ENCODE data around the gene MFN2. TPM values are rescaled to one million over a fixed set of nuclear protein-coding genes. Genes with fewer than 3 reads are reported as not detected.

MFN2 gene
- total and polyA plus RNA-seq, 9 of the 15 experiments (the other 6 are each of a cell fraction or from before 2014, with no cell fraction given): 10.5 to 158 (median 87.1) TPM

- TF ChIP-seq TAL1 (IDR thresholded peaks at IDR 0.05) (peak; percentile 51; the same call in 1 of the 2 replicates), KLF6 (CRISPR knock-in tag; IDR thresholded peaks at IDR 0.05; ENCODE audit: borderline replicate concordance) (no peak), ZFPM2 (CRISPR knock-in tag; IDR thresholded peaks at IDR 0.05) (no peak), ATF7 (IDR thresholded peaks at IDR 0.05) (no peak), TEAD4 (IDR thresholded peaks at IDR 0.05; ENCODE audit: low read length) (peak; percentile 45; the same call in 1 of the 2 replicates), TEAD4 (CRISPR knock-in tag; IDR thresholded peaks at IDR 0.05; ENCODE audit: borderline replicate concordance) (no peak), ZNF253 (CRISPR knock-in tag; conservative IDR thresholded peaks at IDR 0.05) (no peak), CBFA2T3 (IDR thresholded peaks at IDR 0.05) (peak; percentile 80), MNT (conservative IDR thresholded peaks at IDR 0.05) (no peak), POLR2A (conservative IDR thresholded peaks at IDR 0.05) (no peak), ZNF436 (CRISPR knock-in tag; IDR thresholded peaks at IDR 0.05) (no peak), SOX6 (IDR thresholded peaks at IDR 0.05) (no peak), MTF1 (CRISPR knock-in tag; IDR thresholded peaks at IDR 0.05; ENCODE audit: borderline replicate concordance) (no peak), ZNF175 (CRISPR knock-in tag; IDR thresholded peaks at IDR 0.05; ENCODE audit: low read depth) (no peak), SMARCA5 (IDR thresholded peaks at IDR 0.05) (no peak), HDAC1 (IDR thresholded peaks at IDR 0.05) (0 out of 4 replicates have a peak, but pooled peaks of 1 of the 2 experiments have one; percentile 19), ZNF224 (CRISPR knock-in tag; IDR thresholded peaks at IDR 0.05) (no peak), MEF2D (tag; conservative IDR thresholded peaks at IDR 0.05; ENCODE audit: low read depth) (no peak), TCF3 (CRISPR knock-in tag; IDR thresholded peaks at IDR 0.05) (peak; percentile 60)
- TF ChIP-seq, protein P1, sequence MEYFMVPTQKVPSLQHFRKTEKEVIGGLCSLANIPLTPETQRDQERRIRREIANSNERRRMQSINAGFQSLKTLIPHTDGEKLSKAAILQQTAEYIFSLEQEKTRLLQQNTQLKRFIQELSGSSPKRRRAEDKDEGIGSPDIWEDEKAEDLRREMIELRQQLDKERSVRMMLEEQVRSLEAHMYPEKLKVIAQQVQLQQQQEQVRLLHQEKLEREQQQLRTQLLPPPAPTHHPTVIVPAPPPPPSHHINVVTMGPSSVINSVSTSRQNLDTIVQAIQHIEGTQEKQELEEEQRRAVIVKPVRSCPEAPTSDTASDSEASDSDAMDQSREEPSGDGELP (CRISPR knock-in tag; IDR thresholded peaks at IDR 0.05; ENCODE audit: borderline replicate concordance): peak; percentile 18; the same call in 1 of the 2 replicates
Measured at GRCh38 chr1:11997081-11997850, 17.0 kb downstream of the MFN2 start (continued).
